ENCODE data around the gene UROC1. TPM values are rescaled to one million over a fixed set of nuclear protein-coding genes. Genes with fewer than 3 reads are reported as not detected.

Gene UROC1
- total RNA-seq, 1 experiment from 2014 or later = not detected

- Histone ChIP-seq H3K27ac (no peak overlapping the region), H3K4me2 (no peak overlapping the region), H3K9me2 (ENCODE audit: insufficient read depth) (no peaks in the 10 kb centered on the region), H3K36me3 (ENCODE audit: low read depth) (no peaks in the 10 kb centered on the region), H3K4me3 (no peak overlapping the region), H4K20me1 (ENCODE audit: insufficient read depth) (no peaks in the 10 kb centered on the region), H3K4me1 (replicated peaks; ENCODE audit: insufficient read depth) (no peaks in the 10 kb centered on the region), H3K9me3 (ENCODE audit: insufficient read depth, low read depth) (no peaks in the 10 kb centered on the region), H3K79me2 (ENCODE audit: low read depth) (no peaks in the 10 kb centered on the region), H3F3A (ENCODE audit: insufficient read depth, low read depth) (no peaks in the 10 kb centered on the region), H2AFZ (no peak overlapping the region), H3K27me3 (ENCODE audit: insufficient read depth, low read depth) (peaks cover 2% of the 10 kb centered on the region; the same call in 1 of the 2 replicates)
- no peak for TF ChIP-seq EZH2 (IDR thresholded peaks at IDR 0.05; ENCODE audit: low read depth)
- no peak for TF ChIP-seq CTCF (conservative IDR thresholded peaks at IDR 0.05)
- intact Hi-C loops (cut with micrococcal nuclease; ENCODE audit: unreplicated experiment) = no loop called here
- CTCF ChIA-PET = no interaction called here
- BruUV-seq (replicated peaks) = no TSS peak
- POLR2A ChIA-PET (ENCODE audit: unreplicated experiment) = no interaction called here
- no peak for DNase-seq
Observed at GRCh38 chr3:126486360-126486847, 31.2 kb downstream of the UROC1 start.

DNA sequence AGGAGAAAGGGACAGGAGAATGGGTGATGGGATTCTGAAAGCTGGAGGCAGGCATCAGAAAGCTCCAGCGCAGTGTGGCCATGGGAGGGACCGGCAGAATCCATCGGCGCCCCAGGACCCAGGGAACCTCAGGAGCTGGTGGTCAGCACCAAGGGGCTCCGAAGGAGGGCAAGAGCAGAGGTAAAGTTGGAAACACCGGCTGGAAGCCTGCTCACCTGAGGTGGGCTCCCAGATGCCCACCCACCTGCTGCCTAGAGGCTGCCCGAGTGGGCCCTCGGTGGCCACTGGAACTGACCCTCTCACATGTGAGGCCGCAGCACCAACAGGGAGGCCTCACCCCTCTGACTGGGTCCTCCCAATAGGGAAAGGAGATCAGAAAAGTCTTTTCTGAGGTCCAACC lies 31.6 kb downstream of the UROC1 start:
- no peaks in the 10 kb centered on the region for H3K9me3 ChIP-seq (ENCODE audit: insufficient read depth, low read depth)
- no peaks in the 10 kb centered on the region for H3K79me2 ChIP-seq (ENCODE audit: low read depth)
- no peak overlapping the region for H2AFZ ChIP-seq
- no peaks in the 10 kb centered on the region for H3K27me3 ChIP-seq (ENCODE audit: insufficient read depth, low read depth)
- BruUV-seq (replicated peaks) = no TSS peak
- no peak for DNase-seq
- H3K4me3 ChIP-seq = no peak overlapping the region
- H3K9me2 ChIP-seq (ENCODE audit: insufficient read depth) = no peaks in the 10 kb centered on the region
- H3K4me2 ChIP-seq = no peak overlapping the region
- no peak for TF ChIP-seq EZH2 (IDR thresholded peaks at IDR 0.05; ENCODE audit: low read depth)
- no peak for TF ChIP-seq CTCF (conservative IDR thresholded peaks at IDR 0.05)
- no peaks in the 10 kb centered on the region for H3K36me3 ChIP-seq (ENCODE audit: low read depth)
- no peaks in the 10 kb centered on the region for H3F3A ChIP-seq (ENCODE audit: insufficient read depth, low read depth)
- ChIA-PET POLR2A (ENCODE audit: unreplicated experiment) (no interaction called here), CTCF (no interaction called here)
- H3K4me1 ChIP-seq (replicated peaks; ENCODE audit: insufficient read depth) = no peaks in the 10 kb centered on the region
- H3K27ac ChIP-seq = no peak overlapping the region
- intact Hi-C loops (cut with micrococcal nuclease; ENCODE audit: unreplicated experiment) = no loop called here
- H4K20me1 ChIP-seq (ENCODE audit: insufficient read depth) = no peaks in the 10 kb centered on the region

GRCh38 chr3:126485176-126485897 lies 32.2 kb downstream of the UROC1 start:
- no peak overlapping the region for H3K27ac ChIP-seq
- H2AFZ ChIP-seq = no peak overlapping the region
- ChIA-PET POLR2A (ENCODE audit: unreplicated experiment) (no interaction called here), CTCF (no interaction called here)
- BruUV-seq (replicated peaks) = no TSS peak
- H3F3A ChIP-seq (ENCODE audit: insufficient read depth, low read depth) = no peaks in the 10 kb centered on the region
- DNase-seq = no peak
- no peaks in the 10 kb centered on the region for H3K79me2 ChIP-seq (ENCODE audit: low read depth)
- no peak overlapping the region for H3K4me3 ChIP-seq
- no peak for TF ChIP-seq EZH2 (IDR thresholded peaks at IDR 0.05; ENCODE audit: low read depth)
- TF ChIP-seq CTCF (conservative IDR thresholded peaks at IDR 0.05) = no peak
- no peaks in the 10 kb centered on the region for H3K9me2 ChIP-seq (ENCODE audit: insufficient read depth)
- no peaks in the 10 kb centered on the region for H3K9me3 ChIP-seq (ENCODE audit: insufficient read depth, low read depth)
- H3K4me2 ChIP-seq = no peak overlapping the region
- no peaks in the 10 kb centered on the region for H3K27me3 ChIP-seq (ENCODE audit: insufficient read depth, low read depth)
- no peaks in the 10 kb centered on the region for H4K20me1 ChIP-seq (ENCODE audit: insufficient read depth)
- H3K4me1 ChIP-seq (replicated peaks; ENCODE audit: insufficient read depth) = no peaks in the 10 kb centered on the region
- H3K36me3 ChIP-seq (ENCODE audit: low read depth) = no peaks in the 10 kb centered on the region
- intact Hi-C loops (cut with micrococcal nuclease; ENCODE audit: unreplicated experiment) = no loop called here

All from PC-9 (cell line).